ENCODE measurements around the gene SEC24A. TPM values are rescaled to one million over a fixed set of nuclear protein-coding genes. Genes with fewer than 3 reads are reported as not detected.

Gene SEC24A
- total and polyA plus RNA-seq, 7 donors = 7.2 to 21.0 (median 14.8) TPM

DNA sequence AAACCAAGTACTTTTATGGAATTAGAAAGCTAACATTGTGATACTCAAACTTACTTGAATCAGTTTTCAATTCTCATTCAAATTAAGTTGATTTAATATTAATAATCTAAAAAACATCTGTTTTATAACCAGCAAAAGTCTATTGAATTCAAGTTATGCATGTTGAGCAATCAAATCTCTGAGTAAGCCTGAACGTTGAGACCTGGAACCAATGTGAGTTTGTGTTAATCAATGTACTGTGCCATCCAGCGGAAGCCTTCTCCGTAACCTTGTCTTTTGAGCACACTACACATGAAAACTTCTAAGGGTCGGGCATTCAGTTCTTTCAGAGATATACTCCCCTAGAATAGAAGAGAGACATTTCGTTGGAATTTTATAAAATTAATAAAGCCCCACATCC is 41.9 kb upstream of the SEC24A start:
- intact Hi-C loops (cut with DNase I) = no loop called here
- Histone ChIP-seq H3K4me1 (no peaks in the 10 kb centered on the region), H3K27me3 (no peaks in the 10 kb centered on the region), H3K36me3 (peaks cover 13 to 100% (median 46%) of the 10 kb centered on the region in 4 donors), H3K9me3 (no peaks in the 10 kb centered on the region), H3K27ac (no peak overlapping the region), H3K4me3 (no peak overlapping the region)
- TF ChIP-seq EP300 (IDR thresholded peaks at IDR 0.05) = no peak
- TF ChIP-seq, protein P1, sequence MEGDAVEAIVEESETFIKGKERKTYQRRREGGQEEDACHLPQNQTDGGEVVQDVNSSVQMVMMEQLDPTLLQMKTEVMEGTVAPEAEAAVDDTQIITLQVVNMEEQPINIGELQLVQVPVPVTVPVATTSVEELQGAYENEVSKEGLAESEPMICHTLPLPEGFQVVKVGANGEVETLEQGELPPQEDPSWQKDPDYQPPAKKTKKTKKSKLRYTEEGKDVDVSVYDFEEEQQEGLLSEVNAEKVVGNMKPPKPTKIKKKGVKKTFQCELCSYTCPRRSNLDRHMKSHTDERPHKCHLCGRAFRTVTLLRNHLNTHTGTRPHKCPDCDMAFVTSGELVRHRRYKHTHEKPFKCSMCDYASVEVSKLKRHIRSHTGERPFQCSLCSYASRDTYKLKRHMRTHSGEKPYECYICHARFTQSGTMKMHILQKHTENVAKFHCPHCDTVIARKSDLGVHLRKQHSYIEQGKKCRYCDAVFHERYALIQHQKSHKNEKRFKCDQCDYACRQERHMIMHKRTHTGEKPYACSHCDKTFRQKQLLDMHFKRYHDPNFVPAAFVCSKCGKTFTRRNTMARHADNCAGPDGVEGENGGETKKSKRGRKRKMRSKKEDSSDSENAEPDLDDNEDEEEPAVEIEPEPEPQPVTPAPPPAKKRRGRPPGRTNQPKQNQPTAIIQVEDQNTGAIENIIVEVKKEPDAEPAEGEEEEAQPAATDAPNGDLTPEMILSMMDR (IDR thresholded peaks at IDR 0.05) = no peak
- no peak for TF ChIP-seq POLR2AphosphoS5 (IDR thresholded peaks at IDR 0.05)
- no peak for TF ChIP-seq POLR2A (IDR thresholded peaks at IDR 0.05)
- WGBS, 2 donors = 91 to 94% methylated on average over 5 of the region's 5 CpGs
- no peak for DNase-seq

DNA sequence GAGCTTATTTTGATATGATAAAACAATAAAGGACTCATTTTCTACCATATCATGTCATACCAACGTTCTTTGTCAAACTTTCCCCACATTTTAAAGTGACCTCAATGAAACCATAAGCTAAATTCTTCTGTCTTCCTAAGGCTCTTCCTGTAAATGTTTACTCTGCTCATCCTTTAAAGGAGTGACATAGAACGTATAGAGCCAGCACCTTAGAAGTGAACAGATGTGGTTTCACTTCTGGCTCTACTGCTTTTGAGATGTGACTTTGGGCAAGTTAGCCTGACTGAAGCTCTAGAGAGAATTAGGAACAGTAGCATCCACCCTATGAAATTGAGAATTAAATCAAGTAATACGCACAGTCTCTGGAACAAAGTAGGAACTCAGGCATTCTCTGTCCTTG is 40.0 kb upstream of the SEC24A start:
- Histone ChIP-seq H3K27ac (no peak overlapping the region), H3K36me3 (peaks cover 13 to 100% (median 46%) of the 10 kb centered on the region in 4 donors), H3K27me3 (no peaks in the 10 kb centered on the region), H3K4me3 (no peak overlapping the region), H3K9me3 (no peaks in the 10 kb centered on the region), H3K4me1 (no peaks in the 10 kb centered on the region)
- TF ChIP-seq POLR2AphosphoS5 (IDR thresholded peaks at IDR 0.05) = no peak
- TF ChIP-seq, protein P1 (IDR thresholded peaks at IDR 0.05) = no peak
- no peak for TF ChIP-seq POLR2A (IDR thresholded peaks at IDR 0.05)
- TF ChIP-seq EP300 (IDR thresholded peaks at IDR 0.05) = no peak
- intact Hi-C loops (cut with DNase I) = no loop called here
- DNase-seq = no peak
- WGBS, 2 donors = 76 to 77% methylated on average over 3 of the region's 3 CpGs

DNA sequence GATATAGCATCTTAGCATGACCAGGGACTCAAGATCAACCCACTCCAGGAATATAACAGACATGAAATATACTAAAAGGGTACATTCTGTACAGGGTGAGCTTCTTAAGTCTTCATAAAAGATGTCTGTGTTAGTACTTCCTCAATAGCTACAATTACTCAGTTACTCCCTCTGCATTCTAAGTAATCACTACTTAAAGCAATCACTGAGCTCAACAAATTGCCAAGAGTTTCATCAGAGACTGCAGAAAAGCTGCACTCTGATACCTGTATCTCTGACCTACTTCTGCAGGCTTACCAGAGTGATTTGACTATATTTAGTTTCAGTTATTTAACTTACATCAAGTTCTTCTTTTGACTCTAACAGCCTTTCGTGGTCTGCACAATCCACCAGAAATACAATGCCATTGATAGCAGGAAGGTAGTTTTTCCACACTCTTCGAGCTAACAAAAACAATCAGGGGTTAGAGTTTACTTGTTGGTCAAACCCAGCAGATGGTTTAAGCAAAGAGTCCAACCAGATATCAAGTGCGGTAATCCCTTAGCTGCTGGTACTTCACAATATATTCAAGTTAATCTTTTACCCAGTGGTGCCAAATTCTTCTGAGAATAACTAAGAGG is 39.2 kb upstream of the SEC24A start:
- 18 to 58% methylated on average over 3 of the region's 3 CpGs for WGBS, 2 donors
- Histone ChIP-seq H3K27ac (no peak overlapping the region), H3K4me1 (no peaks in the 10 kb centered on the region), H3K4me3 (no peak overlapping the region), H3K36me3 (peaks cover 13 to 100% (median 45%) of the 10 kb centered on the region in 4 donors), H3K9me3 (no peaks in the 10 kb centered on the region), H3K27me3 (no peaks in the 10 kb centered on the region)
- no peak for DNase-seq
- TF ChIP-seq POLR2AphosphoS5 (IDR thresholded peaks at IDR 0.05) (no peak), POLR2A (IDR thresholded peaks at IDR 0.05) (no peak), EP300 (IDR thresholded peaks at IDR 0.05) (no peak)
- TF ChIP-seq, protein P1 (IDR thresholded peaks at IDR 0.05) = no peak
- intact Hi-C loops (cut with DNase I) = no loop called here

DNA sequence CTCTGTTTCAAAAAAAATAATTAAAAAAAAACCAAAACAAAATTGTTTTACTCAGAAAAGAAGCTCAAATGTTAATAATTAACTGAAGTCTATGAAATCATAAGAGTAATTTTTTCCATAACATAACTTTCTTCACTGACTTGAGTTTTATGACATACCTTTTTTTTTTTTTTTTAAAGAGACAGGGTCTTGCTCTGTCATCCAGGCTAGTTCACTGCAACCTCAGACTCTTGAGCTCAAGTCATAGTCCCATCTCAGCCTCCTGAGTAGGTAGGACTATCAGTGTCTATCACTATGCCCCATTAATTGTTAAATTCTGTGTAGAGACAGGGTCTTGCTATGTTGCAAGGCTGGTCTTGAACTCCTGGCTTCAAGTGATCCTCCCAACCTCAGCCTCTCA is 37.9 kb upstream of the SEC24A start:
- TF ChIP-seq POLR2AphosphoS5 (IDR thresholded peaks at IDR 0.05) = no peak
- TF ChIP-seq, protein P1 (IDR thresholded peaks at IDR 0.05) = no peak
- TF ChIP-seq POLR2A (IDR thresholded peaks at IDR 0.05) = no peak
- TF ChIP-seq EP300 (IDR thresholded peaks at IDR 0.05) = no peak
- Histone ChIP-seq H3K27ac (no peak overlapping the region), H3K4me3 (no peak overlapping the region), H3K36me3 (peaks cover 13 to 97% (median 48%) of the 10 kb centered on the region in 4 donors), H3K4me1 (no peaks in the 10 kb centered on the region), H3K27me3 (no peaks in the 10 kb centered on the region), H3K9me3 (no peaks in the 10 kb centered on the region)
- intact Hi-C loops (cut with DNase I) = no loop called here
- no peak for DNase-seq

DNA sequence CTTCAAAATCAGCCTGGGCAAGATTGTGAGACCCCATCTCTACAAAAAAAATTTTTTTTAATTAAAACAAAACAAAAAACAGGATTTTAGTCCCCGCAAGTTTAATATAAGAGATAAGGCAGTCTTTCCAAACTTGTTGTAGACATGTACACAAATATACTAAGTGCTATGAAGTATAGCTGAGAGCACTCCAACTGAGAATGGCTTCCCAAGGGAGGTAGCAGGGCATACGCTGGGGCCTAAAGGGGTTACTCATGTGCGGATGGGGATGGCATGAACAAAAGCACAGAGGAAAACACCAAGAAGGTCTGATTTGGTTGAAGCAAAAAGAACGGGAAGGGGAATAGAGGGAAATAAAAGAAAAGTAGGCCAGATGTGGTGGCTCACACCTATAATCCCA is 37.1 kb upstream of the SEC24A start:
- H3K9me3 ChIP-seq = no peaks in the 10 kb centered on the region
- no peak overlapping the region for H3K27ac ChIP-seq
- H3K27me3 ChIP-seq = no peaks in the 10 kb centered on the region
- no peak overlapping the region for H3K4me3 ChIP-seq
- H3K36me3 ChIP-seq = peaks cover 10 to 97% (median 44%) of the 10 kb centered on the region in 4 donors
- intact Hi-C loops (cut with DNase I) = no loop called here
- H3K4me1 ChIP-seq = no peaks in the 10 kb centered on the region
- DNase-seq = no peak
- WGBS, 2 donors = 98% methylated on average over 4 of the region's 4 CpGs
- TF ChIP-seq POLR2AphosphoS5 (IDR thresholded peaks at IDR 0.05) = no peak
- TF ChIP-seq EP300 (IDR thresholded peaks at IDR 0.05) = no peak
- TF ChIP-seq, protein P1 (IDR thresholded peaks at IDR 0.05) = no peak
- TF ChIP-seq POLR2A (IDR thresholded peaks at IDR 0.05) = no peak
